ENCODE results near the gene CEP350.

CEP350 gene, protein sequence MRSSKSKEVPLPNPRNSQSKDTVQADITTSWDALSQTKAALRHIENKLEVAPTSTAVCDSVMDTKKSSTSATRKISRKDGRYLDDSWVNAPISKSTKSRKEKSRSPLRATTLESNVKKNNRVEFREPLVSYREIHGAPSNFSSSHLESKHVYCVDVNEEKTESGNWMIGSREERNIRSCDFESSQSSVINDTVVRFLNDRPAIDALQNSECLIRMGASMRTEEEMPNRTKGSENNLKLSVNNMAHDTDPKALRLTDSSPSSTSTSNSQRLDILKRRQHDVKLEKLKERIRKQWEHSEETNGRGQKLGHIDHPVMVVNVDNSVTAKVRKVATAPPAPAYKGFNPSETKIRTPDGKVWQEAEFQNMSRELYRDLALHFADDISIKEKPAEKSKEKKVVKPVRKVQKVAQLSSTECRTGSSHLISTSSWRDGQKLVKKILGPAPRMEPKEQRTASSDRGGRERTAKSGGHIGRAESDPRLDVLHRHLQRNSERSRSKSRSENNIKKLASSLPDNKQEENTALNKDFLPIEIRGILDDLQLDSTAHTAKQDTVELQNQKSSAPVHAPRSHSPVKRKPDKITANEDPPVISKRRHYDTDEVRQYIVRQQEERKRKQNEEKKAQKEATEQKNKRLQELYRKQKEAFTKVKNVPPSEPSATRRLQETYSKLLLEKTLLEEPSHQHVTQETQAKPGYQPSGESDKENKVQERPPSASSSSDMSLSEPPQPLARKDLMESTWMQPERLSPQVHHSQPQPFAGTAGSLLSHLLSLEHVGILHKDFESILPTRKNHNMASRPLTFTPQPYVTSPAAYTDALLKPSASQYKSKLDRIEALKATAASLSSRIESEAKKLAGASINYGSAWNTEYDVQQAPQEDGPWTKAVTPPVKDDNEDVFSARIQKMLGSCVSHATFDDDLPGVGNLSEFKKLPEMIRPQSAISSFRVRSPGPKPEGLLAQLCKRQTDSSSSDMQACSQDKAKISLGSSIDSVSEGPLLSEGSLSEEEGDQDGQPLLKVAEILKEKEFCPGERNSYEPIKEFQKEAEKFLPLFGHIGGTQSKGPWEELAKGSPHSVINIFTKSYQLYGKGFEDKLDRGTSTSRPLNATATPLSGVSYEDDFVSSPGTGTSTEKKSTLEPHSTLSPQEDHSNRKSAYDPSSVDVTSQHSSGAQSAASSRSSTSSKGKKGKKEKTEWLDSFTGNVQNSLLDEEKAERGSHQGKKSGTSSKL (N-terminal part only)

DNA sequence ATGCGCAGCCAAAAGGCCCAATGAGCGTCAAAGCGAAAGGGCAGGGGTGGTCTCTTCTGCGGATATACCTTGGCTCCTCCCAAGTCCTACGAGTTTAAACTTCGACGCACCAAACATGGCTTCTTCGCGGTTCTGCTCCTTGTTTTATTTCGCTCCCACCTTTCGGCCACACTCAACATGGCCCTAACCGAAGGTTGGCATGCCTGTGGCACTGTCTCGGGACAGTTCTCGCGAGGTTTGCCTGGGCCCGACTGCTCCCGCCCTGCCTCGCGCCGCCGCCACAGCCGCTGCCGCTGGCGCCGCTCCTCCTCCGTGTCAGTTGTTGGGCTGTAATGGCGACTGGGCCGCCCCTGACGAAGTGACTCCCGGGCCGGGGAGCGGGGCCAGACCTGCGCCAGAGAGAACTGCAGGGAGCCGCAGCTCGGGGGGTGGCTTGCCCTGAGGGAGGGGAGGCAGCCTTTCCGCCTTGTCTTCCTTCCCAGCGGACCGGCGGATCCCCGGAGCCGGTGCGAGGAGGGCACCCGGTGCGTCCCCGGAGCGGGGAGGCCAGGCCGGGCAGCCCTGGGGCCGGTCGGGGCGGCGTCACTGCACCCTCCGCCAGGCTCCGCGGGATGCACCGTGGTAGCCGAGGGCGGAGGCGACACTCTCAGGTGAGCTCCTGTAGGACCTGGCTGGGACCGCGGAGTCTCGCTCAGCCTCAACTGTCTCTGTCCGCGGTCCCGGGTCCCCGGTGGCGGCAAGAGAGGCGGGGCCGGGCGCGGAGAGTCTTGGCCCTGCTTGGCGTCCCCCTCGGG, at the start of gene CEP350:
Gene CEP350, plus strand, starts transcription at position 318 of the 794 bp plus-strand sequence. CDS start 31,372 bp downstream, outside the sequence.
- DNase-seq (ENCODE audit: low read depth, low spot score), result peak; percentile 97

DNA sequence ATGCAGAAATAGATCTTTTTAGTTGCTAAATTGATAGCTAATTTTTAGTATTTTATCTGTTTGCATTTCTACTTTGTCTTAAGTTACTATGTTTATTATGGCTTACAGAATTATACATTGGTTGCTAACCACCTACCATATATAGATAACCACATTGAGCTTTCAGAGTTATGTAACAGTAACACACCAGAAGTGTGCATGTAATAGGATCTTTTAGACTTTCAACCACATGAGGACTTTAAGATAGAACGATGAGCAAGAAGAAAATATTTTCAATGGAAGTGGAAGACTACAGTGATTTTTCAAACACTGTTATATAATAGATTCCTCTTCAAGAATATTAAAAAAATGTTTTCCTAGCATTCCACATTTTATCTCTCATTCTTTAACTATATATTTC, 43.7 kb upstream of the CEP350 start:
- DNase-seq (ENCODE audit: low read depth, low spot score), result no peak

DNA sequence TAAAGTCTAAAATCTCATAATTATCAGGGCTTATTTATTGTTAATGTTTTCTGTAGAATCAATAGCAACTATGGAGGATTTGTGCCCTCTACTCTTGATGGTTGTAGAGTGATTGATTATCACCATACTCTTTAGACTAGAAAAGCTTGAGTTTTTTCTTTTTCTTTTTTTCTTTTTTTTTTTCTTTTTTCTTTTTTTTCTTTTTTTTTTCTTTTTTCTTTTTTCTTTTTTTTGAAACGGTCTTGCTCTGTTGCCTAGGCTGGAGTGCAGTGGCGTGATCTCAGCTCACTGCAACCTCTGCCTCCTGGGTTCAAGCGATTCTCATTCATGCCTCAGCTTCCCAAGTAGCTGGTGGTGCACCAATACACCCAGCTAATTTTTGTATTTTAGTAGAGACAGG, 42.8 kb upstream of the CEP350 start:
- DNase-seq (ENCODE audit: low read depth, low spot score), result no peak

DNA sequence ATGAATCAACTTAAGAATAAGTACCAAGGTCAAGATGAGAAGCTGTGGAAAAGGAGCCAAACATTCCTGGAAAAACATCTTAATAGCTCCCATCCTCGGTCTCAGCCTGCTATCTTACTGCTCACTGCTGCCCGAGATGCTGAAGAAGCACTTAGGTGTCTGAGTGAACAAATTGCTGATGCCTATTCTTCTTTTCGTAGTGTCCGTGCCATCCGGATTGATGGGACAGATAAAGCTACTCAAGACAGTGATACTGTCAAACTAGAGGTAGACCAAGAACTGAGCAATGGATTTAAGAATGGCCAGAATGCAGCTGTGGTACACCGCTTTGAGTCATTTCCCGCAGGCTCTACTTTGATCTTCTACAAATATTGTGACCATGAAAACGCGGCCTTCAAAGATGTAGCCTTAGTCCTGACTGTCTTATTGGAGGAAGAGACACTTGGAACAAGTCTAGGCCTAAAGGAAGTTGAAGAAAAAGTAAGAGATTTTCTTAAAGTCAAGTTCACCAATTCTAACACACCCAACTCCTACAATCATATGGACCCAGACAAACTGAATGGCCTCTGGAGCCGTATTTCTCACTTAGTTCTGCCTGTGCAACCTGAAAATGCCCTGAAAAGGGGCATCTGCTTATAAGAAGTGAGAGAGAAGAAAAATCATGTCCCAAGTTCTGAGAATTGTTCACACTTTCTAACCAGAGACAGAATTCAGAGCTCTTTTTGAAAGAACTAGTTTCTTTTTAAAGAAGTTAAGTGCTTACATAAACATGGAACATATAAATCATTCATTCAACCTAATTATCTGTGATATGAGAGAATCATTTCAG, 36.8 kb upstream of the CEP350 start:
- DNase-seq (ENCODE audit: low read depth, low spot score), result no peak

DNA sequence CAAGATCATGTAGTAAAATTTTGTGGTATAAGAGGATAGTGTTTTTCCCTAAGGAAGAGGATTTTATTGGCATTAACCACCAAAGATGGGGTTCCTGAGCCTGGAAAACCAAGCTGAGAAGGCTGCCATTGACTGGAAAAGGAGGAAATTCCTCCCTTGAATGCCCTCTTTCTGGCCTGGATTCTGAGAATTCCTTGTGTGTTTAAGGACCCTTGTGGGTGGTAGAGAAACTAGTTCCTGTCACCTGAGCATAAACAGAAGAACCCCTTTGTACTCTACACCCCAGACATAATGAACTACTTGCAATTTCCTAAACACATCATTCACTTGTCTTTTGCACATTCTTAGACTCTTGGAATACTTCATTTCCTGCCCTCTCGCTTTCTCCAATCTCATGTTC, 33.1 kb upstream of the CEP350 start:
- DNase-seq (ENCODE audit: low read depth, low spot score), result no peak

DNA sequence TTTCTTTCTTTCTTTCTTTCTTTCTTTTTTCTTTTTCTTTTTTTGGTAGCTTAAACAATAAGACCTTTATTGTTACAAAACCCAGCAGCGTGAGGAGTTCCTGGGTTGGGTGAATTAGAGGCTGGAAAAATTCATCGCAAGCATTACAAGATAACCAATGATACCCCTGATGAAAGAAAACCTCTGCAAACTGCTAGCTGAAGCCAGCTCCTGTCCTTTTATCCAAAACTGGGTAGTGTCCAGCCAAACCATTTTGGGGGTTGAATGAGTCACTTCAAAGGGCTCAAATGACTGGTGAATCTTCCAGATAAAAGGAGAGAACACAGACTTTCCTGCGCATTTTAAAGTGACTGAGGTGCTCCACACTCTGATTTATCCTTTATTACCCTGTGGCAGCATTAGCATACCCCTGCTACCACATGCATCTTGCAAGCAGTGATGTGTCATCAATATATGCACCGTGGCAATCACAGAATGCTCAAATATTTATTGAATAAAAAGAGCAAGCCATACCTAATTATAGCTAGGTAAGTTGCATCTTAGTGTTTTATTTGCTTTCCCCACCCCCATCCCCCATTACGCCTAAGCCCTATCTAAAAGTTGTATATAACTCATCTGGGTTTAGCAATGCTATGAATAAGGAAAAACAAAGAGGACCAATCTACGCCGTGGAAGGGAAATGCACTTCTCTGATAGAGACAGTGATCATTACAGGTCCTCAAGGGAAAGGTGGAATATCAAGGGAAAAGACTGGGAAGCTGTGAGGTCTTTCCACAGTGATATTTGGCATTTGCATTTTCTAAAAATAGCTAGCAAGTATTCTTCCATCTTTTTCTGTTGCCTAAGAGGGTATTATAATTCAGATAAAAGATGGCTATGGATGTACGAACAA, 32.4 kb upstream of the CEP350 start:
- no peak for DNase-seq (ENCODE audit: low read depth, low spot score)

DNA sequence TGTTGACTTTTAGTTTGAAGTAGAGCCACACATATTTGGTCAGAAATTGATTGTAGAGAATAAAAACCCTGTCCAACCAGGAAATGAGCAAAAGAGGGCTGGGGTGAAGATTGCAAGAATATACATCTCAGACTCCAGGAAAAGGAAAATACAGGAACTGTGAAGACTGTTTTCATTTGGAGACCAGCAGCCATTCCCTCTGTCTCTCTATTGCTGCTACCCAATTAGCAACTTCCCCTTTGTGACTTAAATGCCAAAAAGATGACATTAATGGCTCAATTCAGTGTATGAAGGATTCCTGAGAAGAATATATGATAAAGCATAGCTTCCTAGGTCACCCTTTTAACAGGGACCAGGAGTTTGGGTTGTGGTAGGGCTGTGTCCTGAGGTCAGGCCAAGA, 31.6 kb upstream of the CEP350 start:
- no peak for DNase-seq (ENCODE audit: low read depth, low spot score)

DNA sequence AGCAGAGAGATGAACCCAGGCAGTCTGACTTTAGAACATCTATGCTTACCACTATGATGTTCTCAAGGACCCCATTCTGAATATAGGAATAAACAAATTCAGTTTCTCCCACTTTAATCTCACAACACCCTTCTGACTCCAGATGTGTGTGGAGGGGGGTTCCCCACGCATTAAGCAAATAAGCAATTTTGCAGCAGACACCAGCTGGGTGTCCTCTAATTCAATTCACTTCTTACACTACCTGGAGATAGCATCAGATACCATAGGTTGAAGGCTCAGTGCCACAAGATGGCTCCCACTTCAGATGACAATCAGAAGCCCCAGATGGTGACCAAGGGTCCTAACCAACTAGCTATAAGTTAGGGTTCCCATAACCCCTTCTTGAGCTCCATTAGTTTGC, 30.3 kb upstream of the CEP350 start:
- DNase-seq (ENCODE audit: low read depth, low spot score), result no peak

DNA sequence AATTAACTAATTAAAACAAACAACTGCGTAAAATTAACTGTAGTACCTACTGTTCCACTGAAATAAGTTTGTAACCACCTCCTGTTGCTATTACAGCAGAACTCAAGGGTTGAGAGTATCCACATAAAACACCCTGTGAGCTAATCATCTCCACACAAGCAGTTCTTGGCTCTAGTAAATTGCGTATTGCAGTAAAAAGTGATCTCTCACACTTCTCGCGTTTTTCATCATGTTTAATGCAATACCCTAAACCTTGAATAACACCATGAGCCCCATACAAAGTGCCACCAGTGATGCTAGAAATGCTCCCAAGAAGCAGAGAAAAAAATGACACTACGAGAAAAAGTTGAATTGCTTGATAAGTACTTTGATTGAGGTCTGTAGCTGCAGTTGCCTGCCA, 29.3 kb upstream of the CEP350 start:
- no peak for DNase-seq (ENCODE audit: low read depth, low spot score)

DNA sequence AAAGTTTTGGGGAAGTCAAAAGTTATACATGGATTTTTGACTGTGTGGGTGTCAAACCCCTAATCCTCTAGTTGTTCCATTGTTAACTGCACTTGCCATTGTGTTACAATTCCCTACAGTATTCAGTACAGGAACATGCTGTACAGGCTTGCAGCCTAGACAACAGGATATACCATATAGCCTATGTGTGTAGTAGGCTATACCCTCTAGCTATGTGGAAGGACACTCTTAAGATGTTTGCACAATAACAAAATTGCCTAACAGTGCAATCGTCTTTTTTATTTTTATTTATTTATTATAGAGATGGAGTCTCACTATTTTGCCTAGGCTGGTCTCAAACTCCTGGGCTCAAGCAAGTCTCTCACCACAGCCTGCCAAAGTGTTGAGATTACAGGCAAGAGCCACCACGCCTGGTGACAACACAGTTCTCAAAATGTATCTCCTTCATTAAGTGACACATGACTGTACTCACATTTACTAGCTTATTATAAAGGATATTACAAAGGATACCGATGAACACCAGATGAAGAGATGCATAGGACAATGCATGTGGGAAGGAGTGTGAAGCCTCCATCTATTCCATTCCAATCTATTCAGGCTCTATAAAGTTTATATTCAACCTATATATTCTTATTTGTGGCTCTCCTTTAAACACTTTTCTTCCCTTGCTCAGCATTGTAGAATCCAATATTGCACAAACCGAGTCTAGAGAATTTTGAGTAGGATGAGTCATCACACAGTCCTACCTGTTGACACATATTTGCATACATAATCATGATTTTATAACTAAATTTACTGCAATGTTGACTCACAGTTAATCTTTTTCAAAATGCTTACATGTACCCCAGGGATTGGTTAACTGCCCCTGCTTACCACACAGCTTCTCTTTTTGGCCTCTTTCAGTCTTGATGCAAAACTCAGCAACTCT, 28.4 kb upstream of the CEP350 start:
- DNase-seq (ENCODE audit: low read depth, low spot score), result no peak

DNA sequence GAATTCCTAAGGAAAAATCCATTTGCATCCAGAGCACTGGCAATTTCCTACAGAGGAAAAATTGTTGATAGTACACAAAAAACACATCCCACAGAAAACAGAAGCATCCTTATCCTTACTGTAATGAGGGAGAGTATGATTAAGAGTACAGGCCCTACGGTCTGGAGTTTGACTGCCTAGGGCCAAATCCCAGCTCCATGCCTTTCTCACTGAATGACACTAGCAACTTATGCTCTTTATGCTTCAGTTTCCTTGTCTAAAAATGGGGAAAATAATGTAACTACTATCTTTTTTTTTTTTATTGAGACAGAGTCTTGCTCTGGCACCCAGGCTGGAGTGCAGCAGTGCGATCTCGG, 27.8 kb upstream of the CEP350 start:
- no peak for DNase-seq (ENCODE audit: low read depth, low spot score)

DNA sequence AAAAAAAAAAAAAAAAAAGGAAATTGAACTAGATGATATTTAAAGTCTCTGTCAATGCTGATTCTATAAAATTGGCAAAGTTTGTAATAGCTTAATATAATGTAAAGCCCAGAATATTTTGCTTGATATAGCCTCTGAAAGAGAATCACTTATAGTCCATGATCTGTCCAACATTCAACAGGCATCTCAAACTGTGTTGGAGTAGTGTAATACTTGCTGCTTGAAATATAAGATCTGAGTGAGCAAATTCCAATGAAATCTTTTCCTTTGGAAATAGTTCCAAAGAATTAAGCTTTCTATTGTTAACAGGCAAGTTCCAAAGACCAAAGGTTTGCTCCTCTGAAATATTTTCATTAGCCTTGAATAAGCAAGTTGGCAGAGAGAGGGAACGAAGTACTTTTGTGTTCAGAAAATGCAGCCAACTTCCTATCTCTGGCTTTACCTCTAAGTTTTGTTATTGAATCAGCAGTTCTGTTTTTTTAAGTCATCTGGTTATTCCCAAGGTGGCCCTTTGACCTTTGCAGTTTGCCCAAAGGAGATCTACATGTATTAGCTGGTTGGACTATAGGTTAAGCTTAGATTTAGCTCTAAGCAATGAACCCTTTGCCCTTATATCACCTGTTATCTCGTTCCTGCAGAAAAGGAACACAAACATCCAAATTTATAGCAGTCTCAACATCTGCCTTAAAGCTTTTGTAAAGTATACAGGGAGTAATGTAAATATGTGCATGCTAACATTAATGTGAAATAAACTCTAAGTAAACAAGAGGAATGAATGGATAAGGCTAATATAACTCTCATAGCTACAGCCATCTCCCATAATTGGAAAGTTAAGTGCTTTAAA, 24.4 kb upstream of the CEP350 start:
- no peak for DNase-seq (ENCODE audit: low read depth, low spot score)

DNA sequence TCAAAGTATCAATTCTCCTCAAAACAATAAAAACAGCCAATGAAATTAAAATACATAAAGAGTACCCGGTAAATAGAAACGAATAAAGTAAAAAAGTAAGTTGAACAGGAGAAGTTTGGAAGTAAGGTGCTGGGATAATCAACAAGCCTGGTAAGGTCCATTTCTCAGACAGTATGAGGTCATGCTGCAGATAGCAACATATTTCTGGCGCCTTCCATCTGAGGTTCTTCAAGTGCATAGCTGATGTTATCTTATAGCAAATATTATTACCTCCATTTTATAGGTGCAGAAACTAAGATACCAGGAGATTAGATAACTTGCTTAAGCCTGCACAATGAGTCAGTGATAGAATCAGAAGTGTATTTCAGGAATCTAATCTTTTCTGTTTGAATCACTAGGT, 23.7 kb upstream of the CEP350 start:
- no peak for DNase-seq (ENCODE audit: low read depth, low spot score)

DNA sequence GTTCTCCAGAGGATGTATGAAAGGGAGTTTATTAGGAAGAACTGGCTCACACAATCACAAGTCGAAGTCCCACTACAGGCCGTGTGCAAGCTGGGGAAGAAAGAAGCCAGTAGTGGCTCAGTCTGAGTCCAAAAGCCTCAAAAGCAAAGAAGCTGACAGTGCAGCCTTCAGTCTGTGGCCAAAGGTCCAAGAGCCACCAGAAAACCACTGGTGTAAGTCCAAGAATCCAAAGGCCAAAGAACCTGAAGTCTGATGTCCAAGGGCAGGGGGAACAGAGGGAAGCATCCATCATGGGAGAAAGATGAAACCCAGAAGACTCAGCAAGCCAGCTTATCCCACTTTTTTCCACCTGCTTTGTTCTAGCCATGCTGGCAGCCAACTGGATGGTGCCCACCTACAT, 21.4 kb upstream of the CEP350 start:
- no peak for DNase-seq (ENCODE audit: low read depth, low spot score)

DNA sequence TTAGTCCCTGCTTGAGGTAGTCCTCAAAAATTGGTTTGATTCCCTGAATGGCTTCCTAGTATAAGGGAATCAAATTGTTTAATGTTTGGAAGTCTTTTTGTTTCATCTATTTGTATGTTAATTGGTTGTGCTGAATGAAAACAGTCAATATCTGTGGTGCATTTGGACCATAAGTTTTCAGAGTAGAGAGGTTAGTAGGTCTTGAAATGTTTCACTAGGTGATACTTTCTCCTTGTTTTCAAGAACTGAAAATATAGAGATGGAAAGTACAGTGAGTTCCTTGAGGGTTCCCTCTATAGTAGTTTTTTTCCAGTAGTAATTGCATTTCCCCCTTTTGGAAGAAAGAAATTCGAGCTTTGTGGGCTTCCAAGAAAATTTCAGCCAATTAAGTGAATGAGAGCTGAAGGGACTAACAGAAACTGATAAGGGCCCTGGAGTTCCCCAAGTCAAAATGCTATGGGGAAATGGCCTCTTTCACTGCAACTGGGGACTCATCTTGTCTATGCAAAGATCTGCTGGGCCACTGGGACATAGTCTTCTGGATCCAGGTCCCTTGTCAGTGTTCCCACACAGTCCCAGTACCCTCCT, 18.6 kb upstream of the CEP350 start:
- DNase-seq (ENCODE audit: low read depth, low spot score), result no peak

DNA sequence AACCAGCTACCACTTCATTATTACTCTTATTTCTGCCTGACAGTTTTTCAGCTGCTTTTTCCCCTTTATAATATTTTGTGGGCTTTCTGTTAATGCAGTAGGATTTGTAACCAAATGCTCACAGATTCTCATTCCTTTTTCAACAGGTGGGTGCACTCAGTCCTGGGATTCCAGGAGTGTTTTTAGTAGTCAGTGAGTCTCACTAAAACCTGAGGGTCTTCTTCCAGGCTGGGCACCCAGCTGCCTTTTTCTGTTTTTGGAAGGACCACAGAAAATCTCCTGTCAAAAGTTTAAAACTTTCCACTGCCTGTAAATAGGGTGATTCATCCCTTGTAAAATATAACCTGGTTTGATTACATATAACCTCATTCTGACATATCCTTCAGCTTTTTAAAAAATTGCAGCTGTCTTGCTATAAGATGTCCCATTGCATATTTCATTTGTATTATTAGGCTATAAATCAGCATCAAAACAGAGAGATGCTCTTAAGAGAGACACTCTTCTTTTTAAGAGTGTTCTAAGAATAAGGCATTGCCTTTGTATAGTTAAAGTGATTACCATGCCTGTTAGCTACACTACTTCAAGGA, 16.8 kb upstream of the CEP350 start:
- DNase-seq (ENCODE audit: low read depth, low spot score), result no peak

DNA sequence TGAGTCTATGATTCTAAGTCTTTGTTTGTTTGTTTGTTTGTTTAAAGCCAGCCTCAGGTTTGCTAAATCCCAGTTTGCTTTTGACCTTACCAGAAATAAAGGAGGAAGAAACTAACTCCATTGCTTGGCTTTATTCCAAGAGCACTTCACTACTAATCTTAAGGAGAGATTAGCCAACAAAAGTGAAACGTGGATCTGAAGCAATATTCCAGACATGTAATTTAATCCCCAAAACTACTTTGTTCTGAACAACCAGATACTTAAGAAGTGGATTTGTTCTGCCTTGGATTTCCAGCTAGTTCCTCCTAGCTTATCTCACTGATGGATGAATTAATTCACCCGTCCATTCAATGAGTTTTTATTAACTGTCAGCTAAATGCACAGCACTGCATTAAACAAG, 15.9 kb upstream of the CEP350 start:
- no peak for DNase-seq (ENCODE audit: low read depth, low spot score)
